GM18498 (cell line): ENCODE measurements around the gene SPC24.
"Not testable (repeated sequence)": the region's sequence is repeated elsewhere in the genome, so short reads cannot be mapped to it uniquely, and the experiment has no call there.

Experiments used
- ATAC-seq: cut with Tn5 transposase; IDR thresholded peaks from one replicate; pipeline ENCODE4 v1.9.1; 2021; ENCODE audit warnings: mild to moderate bottlenecking, moderate library complexity; ENCODE audit not compliant: unreplicated experiment

SPC24 gene

GRCh38 chr19:11166281-11167142 is 10.9 kb upstream of the SPC24 start:
- ATAC-seq: no peak

GRCh38 chr19:11165486-11166030 is 10.0 kb upstream of the SPC24 start:
- no peak for ATAC-seq

GRCh38 chr19:11164879-11165406 is 9.4 kb upstream of the SPC24 start:
- no peak for ATAC-seq

DNA sequence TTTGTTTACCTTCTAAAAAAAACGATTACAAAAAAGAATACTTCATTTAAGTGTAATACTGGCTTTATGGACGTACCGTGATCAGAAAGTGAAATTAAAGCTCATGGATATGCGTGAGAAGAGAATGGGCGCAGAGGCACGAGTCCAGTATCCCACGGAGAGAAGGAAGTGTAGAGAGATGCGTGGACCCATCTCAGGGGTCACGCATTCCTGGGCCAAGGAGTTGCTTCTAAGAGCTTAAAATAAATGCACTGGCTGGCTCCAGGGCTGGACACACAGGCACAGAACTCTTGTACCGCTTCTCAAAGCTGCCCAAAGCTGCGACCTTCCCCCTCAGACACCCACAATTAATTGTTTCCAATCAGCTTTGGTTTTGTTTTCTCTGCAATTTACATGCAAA is 8.7 kb upstream of the SPC24 start:
- ATAC-seq: no peak

- not testable (repeated sequence) for ATAC-seq
Observed at GRCh38 chr19:11160440-11160768, 4.8 kb upstream of the SPC24 start.

- ATAC-seq: no peak
Observed at GRCh38 chr19:11159598-11160439, 4.2 kb upstream of the SPC24 start.

DNA sequence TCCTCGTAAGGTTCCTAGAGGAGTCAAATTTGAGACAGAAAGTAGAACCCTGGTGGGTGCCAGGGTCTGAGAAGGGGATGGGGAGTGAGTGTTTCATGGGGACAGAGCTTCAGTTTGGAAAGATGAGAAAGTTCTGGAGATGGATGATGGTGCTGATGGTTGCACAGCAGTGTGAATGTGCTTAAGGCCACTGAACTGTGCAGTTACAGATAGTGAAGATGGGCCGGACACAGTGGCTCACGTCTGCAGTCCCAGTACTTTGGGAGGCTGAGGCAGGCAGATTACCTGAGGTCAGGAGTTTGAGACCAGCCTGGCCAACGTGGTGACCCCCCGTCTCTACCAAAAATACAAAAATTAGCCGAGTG is 917 bp downstream of the SPC24 start:
- no peak for ATAC-seq

- no peak for ATAC-seq
Observed at GRCh38 chr19:11152318-11153062, 3.1 kb downstream of the SPC24 start.

DNA sequence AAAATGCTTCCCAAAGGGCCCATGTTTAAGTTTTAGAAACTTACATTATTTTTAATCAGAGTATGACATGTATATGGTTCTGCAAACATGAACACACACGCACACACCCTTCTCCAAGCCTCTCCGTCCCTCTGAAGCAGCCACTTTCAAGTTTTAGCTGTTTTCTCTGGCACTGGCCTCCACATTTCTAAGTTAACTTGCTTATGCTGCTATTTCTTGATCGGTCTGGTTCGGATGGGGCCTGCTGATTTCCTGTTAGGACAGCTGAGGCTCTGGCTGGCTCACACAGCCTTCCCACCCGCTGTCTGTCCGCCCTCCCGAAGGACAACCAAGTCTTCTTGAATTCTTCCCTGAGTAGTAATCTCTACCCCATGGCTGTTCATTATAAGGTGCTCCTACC is 4.4 kb downstream of the SPC24 start:
- ATAC-seq: no peak

- no peak for ATAC-seq
Observed at GRCh38 chr19:11148001-11148400, 7.6 kb downstream of the SPC24 start.

GRCh38 chr19:11145536-11145924 is 10.1 kb downstream of the SPC24 start:
- no peak for ATAC-seq

DNA sequence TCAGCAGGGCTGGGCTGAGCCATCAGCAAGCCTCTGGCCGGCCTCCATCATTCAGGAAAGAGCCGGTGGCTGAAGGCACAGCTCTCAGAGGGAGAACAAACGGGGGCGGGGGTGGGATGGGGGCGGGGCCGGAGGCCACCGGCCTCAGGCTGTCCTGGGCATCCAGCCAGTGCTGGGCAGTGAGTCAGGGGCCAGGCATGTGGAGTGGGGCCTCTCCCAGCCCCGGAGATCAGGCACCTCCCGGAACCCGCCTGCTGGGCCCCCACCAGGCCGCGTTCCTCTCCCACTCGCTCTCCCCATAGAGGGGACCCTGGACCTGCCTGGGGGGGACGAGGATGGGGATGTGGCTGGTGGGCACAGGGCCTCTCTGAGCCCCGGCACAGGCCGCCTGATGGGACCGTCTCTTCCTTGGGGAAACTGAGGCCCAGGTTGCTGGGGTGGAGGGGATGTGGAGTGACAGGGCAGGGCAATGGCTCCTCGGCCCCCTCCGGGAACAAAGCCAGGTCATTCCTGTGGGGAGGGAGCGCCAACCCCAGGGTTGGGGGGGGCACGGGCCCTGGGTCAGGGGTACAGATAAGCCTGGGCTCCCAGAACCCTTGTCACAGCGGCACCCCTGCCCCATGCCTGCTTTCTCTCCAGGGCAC is 12.9 kb downstream of the SPC24 start:
- no peak for ATAC-seq

GRCh38 chr19:11141937-11142527 is 13.6 kb downstream of the SPC24 start:
- no peak for ATAC-seq

- no peak for ATAC-seq
Observed at GRCh38 chr19:11140896-11141295, 14.7 kb downstream of the SPC24 start.

DNA sequence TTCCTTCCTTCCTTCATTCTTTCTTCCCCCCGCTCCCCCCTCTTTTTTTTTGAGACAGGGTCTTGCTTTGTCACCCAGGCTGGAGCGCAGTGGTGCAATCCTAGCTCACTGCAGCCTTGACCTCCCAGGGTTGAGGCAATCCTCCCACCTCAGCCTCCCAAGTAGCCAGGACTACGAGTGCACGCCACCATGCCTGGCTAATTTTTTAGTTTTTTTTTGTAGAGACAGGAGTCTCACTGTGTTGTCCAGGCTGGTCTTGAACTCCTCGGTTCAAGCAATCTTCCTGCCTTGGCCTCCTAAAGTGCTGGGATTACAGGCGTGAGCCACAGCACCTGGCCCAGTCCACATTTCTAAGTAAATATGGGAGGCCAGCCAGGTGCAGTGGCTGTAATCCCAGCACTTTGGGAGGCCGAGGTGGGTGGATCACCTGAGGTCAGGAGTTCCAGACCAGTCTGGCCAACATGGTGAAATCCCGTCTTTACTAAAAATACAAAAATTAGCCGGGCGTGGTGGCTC is 15.5 kb downstream of the SPC24 start:
- not testable (repeated sequence) for ATAC-seq

- ATAC-seq: no peak
Observed at GRCh38 chr19:11138601-11139300, 16.8 kb downstream of the SPC24 start.

DNA sequence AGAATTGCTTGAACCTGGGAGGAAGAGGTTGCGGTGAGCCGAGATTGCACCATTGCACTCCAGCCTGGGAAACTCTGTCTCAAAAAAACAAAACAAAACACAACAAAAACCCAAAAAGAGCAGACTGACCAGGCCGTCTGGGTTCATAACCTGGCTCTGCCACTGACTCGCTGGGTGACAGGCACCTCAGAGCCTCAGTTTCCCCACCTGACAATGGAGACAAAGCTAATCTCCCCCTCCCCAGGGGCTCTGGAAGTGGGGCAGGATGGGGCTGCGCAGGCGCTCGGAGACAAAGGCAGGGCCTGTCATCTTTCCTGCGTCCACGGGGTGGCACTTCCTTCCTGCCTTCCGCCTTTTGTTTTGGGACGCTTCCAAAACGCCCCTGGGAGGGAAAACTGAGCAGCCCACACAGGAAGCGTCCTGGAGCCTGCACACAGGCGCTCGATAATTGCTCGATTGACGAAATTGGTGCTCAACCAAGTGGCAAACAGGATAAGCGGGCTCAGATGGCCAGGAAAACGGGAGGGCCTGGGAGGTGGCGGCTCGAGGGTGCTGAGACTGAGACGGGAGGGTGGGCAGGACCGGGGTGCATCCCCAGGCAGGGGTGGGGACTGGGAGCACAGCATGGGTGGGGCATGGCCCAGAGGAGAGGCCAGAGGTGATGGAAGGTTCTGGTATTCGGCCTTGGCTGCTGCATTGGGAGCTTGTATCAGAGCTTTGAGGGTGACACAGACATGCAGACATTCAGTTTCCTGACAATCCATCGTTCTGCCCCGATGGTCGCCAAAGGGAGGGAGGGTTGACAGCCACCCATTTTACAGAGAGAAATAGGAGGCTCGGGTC is 17.8 kb downstream of the SPC24 start:
- ATAC-seq: no peak

- no peak for ATAC-seq
Observed at GRCh38 chr19:11136400-11137101, 19.0 kb downstream of the SPC24 start.
